Measurements from ENCODE around the gene TMEM74B.
A peak's percentile ranks its signal among the peaks of the same experiment; 100 is the strongest.
"Not testable (repeated sequence)": the region's sequence is repeated elsewhere in the genome, so short reads cannot be mapped to it uniquely, and the experiment has no call there.

The TMEM74B gene

DNA sequence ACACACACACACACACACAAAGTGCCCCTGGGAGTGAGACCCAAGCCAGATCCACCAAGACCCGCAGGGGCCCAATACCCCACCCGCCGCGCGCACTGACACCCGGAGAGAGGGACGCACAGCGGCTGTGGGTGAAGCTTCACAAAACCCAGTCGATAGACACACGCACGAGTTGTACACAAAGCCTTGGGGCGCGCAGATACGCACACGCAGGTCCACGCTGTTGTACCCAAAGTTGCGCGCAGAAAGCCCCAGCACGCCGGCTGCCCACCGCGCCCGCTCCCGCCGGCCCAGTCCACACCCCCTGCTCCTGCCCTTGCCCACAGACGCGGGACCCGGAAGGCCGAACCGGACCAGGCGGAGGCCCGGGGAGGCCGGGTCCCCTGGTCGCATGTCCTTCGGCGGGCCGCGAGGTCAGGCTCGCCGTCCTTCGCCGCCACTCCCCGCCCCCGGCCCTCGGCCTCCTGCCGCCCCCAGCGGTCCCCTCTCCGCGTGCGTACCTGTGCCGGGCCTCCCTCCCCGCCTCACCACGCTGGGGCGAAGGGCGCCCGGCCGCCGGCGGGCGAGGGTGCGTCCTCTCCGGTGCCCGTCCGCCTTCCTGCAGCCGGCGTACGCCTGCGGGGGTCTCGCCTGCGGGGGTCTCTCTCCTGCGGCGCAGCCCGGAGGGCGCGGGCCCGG lies at the start of gene TMEM74B:
TMEM74B (minus strand) TSS at position 344 of the 678 bp plus-strand sequence. CDS start 1,180 bp downstream, outside the sequence.
- DNase-seq, result no peak

DNA sequence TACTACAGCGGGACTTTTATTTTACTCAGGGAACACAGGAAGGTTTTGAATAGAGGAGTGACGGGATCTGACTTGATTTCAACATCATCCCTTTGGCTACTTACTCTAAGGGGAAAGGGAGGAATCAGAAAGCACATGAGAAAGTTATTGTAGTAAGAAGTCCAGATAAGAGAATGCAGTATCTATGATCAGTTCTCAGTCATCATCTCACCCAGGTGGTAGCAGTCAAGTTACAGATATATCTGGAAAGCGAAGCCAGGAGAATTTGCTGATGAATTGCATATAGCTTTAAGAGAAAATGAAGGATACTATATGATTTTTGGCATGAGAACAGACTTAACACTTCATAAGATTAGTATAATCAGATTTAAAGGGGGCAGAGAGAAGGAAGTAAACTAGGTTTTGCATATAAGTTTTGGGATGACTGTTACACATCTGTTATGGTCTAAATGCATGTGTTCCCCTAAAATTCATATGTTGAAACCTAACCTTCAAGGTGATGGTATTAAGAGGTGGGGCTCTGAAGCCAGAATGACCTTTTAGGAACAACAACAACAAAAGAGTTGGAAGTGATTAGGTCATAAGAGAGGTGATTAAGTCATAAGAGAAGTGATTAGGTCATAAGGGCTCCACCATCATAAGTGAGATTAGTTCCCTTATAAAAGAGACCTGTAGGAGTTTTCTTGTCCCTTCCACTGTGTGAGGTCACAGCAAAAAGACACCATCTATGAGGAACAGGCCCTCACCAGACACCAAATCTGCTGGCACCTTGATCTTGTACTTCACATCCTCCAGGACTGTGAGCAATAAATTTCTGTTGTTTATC lies 47.7 kb upstream of the TMEM74B start:
- no peak for DNase-seq

DNA sequence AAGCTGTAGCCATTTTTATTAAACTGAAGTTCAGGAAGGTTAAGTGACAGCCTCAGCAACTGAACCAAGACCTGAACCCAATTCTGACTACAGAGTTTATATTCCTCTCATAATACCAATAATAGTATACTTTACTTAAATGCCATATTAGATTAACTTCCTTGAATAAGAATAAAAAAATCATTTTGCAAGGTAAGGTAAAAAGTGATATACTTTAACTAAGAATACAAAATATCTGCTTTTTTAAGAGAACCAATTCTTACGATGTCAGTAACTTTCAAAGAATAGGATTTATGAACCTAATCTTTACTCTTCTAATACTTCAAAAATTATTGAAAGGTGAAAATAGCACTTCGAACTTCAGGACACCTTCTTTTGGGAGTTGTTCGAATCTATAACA lies 44.8 kb upstream of the TMEM74B start:
- DNase-seq, result no peak

DNA sequence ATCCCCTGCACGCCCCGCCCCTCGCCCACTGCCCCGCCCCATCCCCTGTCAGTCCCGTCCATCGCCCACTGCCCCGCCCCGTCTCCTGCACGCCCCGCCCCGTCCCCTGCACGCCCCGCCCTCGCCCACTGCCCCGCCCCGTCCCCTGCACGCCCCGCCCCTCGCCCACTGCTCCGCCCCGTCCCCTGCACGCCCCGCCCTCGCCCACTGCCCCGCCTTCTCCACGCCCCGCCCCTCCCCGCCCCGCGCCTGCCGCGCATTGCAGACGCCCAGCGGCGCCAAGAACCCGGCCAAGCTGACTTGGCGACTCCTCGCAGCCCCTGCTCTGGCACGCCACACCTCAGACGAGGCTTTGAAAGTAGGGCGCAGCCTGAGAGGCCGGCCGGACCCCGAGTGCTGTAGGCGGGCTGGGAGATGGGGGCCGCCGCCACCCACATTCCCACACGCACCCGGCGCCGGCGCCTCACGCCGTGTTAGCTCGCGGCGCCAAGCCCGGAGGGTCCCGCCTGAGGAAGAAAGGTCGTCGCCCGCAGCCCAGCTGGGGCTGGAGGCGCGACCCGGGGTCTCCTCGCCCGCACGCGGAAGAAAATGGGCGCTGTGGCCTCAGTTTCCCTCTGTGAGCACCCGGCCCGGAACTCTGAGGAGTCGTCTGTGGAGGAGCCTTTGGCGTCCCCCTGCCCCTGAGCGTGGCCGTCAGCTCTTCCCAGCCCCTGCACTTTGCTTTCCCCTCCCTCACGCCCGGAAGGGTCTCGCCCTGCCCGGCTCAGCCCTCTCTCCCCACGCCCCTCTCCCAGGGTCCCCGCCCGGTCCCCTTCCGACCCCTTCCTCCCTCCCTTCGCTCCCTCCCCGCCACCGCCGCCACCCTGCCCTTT lies 41.2 kb upstream of the TMEM74B start, which contains the start of gene RAD21L1:
RAD21L1 (plus strand) TSS at position 262 of the 872 bp plus-strand sequence. CDS start 2,410 bp downstream, outside the sequence.
- peak; percentile 86 for DNase-seq

DNA sequence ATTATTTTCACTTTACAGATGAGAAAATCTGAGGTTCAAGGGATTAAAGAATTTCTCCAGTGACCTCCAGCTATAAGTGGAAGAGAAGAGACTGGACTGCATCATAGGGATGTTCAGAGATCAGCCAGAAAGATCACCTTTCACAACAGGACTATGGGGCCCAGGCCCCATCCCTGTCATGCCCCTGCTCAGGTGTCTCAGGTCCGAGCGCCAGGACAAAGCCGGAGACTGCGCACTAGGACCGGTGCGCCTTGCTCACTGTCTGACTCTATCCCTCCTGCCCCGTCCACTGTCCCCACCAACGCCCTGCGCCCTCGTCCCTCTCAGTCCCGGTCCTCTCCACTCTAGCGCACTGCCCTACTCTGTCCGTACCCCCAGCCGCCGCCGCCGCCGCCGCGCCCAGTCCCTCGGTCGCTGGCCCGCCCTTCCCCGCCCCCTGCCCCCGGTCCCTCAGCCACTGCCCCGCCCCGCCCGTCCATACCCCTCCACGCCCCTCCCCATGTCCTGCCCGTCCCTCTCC lies 40.5 kb upstream of the TMEM74B start:
- no peak for DNase-seq

DNA sequence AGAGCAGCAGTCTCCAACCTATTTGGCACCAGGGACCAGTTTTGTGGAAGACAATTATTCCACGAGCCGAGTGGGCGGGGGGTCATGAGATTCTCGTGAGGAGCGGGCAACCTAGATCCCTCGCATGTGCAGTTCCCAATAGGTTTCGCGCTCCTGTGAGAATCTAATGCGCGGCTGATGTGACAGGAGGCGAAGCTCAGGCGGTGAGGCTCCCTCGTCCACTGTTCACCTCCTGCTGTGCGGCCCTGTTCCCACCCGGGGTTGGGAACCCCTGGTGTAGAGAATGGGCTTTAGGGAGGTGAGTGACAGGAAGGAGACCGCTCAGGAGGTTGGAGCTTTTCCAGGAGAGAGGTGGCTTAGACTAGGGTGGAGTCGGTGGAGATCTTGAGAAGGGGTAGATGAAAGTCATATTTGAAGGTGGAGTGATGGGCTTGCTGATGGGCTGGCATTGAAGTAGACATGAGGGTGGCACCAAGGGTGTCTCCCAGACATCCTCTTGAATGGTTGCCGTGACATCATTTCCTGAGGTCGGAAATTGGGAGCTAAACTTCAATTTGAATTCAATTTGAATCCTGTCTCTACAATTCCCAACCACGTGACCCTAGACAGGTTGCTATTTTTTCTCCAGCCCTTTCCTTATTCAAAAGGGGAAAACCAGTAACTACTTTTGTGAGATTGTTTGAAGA lies 39.6 kb upstream of the TMEM74B start:
- no peak for DNase-seq

DNA sequence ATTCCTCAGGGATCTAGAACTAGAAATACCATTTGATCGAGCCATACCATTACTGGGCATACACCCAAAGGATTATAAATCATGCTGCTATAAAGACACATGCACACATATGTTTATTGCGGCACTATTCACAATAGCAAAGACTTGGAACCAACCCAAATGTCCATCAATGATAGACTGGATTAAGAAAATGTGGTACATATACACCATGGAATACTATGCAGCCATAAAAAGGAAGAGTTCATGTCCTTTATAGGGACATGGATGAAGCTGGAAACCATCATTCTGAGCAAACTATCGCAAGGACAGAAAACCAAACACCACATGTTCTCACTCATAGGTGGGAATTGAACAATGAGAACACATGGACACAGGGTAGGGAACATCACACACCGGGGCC lies 38.0 kb upstream of the TMEM74B start:
- DNase-seq, result not testable (repeated sequence)

DNA sequence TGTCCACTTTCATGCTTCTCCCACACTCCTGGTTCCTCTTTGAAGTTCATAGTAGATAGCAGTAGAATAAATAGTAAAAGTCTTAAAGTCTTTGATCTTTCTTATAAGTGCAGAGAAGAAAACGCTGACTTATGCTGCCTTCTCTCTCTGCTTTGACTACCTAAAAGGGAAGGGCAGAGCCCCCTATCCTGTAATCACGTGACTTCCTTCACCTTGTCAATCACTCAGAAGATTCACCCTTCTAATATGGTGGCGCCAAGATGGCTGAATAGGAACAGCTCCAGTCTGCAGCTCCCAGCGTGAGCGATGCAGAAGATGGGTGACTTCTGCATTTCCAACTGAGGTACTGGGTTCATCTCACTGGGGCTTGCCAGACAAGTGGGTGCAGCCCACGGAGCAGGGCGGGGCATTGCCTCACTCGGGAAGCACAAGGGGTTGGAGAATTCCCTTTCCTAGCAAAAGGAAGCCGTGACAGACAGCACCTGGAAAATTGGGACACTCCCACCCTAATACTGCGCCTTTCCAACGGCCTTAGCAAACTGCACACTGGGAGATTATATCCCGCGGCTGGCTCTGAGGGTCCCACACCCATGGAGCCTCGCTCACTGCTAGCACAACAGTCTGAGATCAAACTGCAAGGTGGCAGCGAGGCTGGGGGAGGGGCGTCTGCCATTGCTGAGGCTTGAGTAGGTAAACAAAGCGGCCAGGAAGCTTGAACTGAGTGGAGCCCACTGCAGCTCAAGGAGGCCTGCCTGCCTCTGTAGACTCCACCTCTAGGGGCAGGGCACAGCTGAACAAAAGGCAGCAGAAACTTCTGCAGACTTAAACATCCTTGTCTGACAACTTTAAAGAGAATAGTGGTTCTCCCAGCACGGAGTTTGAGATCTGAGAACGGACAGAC lies 32.0 kb upstream of the TMEM74B start:
- not testable (repeated sequence) for DNase-seq

DNA sequence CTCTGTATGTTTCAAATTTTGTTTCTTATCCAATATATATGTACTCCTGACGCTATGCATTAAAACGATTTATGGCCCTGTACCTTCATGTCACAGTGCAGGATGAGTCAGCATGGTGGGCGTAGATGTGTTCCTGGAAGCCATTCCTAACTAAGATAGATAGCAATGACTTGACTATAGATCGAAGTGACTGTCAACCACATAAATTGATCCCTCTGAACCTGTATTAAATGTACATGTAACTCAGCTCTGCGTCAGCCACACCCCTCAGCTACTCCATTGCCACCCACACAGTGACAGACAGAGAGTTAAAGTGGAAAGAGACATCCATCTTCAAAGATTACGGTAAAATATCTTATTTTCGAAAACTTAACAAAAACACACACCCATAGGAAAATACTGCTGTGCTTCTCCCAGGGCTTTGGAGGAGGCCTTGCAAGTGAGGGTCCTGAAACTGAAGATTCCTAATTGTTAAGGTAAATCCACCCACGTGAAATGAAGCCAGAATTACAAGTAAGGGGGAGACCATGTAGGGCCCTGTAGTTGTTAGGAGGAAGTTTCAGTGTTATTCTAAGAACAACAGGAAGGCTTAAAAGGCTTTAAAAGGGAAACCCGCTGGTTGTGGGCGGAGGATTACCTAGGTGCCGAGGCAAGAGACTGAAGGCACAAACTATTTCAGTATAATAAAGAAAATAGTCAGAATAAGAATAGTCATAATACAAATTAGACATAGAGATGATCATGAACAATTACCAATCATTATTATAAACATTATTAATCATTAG lies 30.8 kb upstream of the TMEM74B start:
- DNase-seq, result no peak

DNA sequence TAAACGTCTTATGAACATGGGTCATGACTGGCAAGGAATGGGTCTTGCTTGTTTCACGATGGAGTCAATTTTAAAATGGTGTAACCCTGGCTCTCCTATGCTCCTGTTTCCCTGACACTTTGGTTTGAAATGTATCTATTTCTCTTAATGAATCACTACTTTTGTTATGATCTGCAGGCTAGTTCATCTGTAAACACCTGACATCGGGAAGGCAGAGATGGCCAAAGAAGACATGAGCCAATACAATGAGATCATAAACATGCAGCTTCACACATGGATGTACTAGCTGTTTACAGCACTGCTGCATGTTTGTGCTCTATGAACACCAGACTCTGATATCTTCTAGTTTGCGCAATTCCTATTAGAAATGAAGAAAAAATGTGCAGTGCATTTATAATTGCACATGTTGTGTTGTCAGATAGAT lies 30.1 kb upstream of the TMEM74B start:
- DNase-seq, result no peak

DNA sequence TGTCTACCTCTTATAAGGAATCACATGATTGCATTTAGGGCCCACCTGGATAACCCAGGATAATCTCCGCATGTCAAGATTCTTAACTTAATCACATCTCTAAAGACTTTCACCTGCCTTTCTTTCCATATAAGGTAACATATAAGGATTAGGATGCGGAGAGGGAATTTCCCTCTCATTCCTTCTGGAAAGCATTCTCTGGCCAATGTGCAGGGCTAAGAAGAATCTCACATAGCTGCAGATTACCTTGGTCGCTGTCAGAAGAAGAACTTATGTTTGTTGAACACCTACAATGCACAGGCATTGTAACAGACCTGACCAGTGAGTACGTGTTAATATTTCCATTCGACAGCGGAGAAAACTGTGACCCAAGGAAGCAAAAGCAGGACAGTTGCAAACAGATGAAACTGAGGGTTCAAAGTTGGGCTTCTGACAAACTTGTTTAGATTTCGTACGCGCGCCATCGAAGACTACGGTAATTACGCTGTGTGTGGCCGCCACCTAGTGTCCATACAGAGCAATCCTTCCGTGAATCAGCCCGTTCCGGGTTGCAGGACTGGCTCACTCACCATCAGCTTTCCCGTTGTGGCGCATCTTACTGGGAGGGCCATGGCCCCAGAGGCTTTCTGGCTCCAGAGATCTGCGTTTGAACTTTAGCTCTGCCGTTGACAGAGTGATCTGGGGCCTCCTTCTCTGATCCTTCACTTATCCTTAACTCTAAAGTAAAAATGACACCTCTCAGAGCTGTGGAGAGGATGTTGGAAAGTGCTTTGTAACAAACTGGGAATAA lies 28.0 kb upstream of the TMEM74B start:
- DNase-seq, result peak; percentile 51

DNA sequence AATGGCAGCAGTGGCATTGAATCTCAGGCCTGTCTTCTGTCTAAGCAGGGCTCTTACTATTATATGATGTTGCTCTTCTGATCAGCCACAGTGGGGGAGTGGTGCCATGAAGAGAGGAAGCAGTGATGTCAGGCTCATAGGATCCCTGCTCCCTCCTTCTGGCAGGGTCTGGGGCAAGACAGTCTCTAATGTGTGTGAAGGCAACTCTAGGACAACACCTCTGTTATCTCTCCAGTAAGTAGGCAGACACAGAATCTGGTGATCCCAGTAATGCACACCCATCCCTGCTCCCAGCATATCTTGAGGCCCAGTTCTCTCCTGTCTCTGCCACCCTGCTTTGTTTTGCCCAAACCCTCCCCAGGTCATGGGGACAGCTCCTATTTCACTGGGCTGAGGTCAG lies 27.2 kb upstream of the TMEM74B start:
- no peak for DNase-seq

DNA sequence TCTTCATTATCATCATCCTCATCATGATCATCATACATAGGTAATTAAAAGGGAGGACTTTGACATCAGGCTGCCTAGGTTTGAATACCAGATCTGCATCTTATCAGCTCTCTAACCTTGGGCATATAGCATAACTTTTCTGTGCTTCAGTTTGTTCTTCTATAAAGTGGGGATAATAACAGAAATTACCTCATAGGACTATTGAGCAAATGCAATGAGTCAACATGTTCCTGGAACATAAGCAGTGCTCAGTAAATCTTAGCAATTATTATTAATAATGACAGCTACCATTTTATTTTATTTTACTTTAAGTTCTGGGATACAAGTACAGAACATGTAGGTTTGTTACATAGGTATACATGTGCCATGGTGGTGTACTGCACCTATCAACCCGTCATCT lies 25.7 kb upstream of the TMEM74B start:
- no peak for DNase-seq

DNA sequence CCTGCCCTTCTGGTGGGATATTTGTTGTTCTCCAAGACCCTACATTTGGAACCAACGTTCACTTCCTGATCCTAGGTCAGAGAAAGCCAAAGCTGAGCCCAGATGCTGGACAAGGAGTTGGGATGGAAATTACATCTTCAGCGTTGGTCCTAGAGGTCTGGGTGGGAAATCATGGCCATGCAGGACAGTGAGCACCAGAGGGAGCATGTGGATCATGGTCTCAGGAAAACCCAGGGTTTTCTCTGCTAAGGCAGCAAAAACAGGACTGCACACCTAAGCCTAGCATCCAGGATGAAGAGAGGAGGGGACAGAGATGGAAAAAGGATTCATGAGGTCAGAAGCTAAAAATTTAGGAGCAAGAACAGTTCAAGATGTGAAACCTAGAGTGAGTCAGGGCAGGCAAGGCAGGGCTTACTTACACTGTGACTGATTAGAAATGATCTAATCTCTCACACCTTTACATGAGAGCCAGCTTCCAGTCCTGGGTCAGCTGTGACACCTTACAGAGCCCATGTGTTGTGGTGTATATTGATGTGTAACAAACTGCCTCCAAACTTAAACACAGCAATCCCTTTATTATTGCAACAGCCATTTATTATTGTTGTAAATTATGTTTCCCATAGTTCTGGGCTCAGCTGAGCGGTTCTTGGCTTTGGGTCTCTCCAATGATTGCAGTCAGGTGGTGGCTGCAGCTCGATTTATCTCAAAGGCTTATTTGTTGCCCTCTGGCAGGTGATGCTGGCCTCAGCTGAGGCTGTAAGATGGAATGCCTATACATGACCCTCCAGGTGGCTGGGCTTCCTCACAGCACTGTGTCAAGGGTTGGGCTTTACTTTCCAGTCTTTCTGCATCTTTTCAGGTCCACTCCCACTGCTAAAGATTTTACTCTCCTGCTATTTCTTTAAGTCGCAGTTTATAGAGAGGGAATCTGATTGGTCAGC lies 24.9 kb upstream of the TMEM74B start:
- DNase-seq, result no peak

DNA sequence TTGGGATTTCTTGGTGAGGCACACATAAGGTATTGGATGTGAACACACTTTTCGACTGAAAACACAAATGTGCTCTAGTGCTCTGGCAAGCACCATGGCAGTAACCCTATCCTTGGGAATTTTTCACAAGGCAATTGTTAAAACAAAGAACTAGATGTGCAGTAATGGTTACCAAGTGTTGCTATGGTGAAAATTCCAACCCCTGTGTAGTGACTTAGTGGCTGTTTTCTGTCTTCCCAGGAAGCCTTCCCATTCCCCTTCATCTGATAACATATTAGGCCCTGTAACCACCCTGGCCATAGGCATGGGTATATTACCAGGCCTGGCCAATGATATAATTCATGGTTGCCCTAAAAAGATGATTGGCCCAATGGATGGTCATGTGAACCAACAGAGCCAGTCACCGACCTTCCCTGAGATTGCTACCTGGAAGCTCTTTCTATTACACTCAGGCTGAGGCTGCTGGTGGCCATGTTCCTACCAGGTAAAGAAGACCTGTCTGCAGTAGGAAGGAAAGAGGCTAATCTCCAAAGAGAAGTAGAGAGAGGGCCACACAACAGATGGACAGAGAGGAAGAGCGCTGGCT lies 22.6 kb upstream of the TMEM74B start:
- no peak for DNase-seq

DNA sequence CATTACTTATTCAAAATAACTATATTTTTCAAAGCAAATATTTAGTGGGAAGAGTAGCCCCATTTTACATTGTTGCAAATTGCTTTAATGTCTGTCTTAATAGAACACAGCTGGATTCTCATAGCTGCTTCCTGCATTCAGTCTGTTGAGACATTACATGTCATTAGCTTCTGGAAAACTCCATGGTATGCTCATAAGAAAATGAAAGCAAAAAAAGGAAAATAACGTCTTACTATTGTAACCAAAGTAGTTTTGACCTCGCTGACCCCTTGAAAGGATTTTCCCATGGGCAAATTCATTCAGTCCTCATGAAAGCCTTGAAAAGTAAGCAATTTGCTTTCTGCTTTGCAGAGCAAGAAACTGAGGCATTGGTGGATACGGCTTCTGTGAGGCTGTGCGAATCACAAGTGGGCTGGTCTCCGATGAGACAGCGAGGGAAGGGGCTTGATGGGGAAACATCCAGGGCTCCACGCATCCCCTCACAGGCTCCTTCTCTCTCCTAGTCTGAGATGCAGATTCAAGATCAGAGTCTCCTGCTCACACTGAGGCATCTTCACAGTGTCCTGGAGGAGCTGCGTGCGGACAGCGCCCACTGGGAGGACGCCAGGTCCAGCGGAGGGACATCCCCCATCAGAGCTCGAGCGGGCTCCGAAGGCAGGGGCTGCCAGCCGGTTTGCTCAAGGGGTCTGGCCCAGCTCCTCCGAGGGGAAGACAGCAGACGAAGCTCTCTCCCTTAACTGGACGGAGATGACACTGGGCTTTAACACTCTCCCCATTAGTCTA lies 21.8 kb upstream of the TMEM74B start:
- DNase-seq, result no peak

DNA sequence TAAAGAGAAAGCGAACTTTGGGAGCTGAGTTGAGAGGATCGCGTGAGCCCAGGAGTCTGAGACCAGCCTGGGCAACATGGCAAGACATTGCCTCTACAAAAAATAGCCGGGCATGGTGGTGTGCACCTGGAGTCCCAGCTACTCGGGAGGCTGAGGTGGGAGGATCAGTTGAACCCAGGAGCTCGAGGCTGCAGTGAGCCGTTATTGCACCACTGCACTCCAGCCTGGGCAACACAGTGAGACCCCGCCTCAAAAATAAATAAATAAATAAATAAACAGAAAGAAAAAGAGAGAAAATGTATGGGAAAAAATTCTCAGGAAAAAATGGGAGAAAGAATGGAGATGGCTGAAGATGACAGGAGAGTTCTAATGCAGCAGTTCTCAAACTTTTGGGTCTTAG lies 21.0 kb upstream of the TMEM74B start:
- no peak for DNase-seq

Measured in left hindlimb (tissue), 1 donor.